Neural progenitor cell (in vitro differentiated cells): ENCODE data around the gene FANCC. TPM values are rescaled to one million over a fixed set of nuclear protein-coding genes. Genes with fewer than 3 reads are reported as not detected.

Experiments used
- DNase-seq: peaks from one replicate; pipeline ENCODE4 v3.0.0-alpha.2; 2016; ENCODE audit warnings: low spot score
- H2AFZ ChIP-seq: fragments of 200-600 bp; sonication (generic); replicated peaks from 2 replicates; pipeline ENCODE4 v1.6.1; 2016; ENCODE audit warnings: antibody characterized with exemption
- H3F3A ChIP-seq: fragments of 200-600 bp; sonication (generic); 2 replicates; pipeline ENCODE4 v1.6.1; 2016; ENCODE audit warnings: antibody characterized with exemption, low read depth
- H3K27ac ChIP-seq: fragments of 200-600 bp; sonication (generic); 2 replicates; pipeline ENCODE4 v1.5.1; 2016; ENCODE audit warnings: mild to moderate bottlenecking
- H3K27me3 ChIP-seq: fragments of 200-600 bp; sonication (generic); 2 replicates; pipeline ENCODE4 v1.6.1; 2016; ENCODE audit warnings: mild to moderate bottlenecking, moderate library complexity
- H3K36me3 ChIP-seq: fragments of 200-600 bp; sonication (generic); 2 replicates; pipeline ENCODE4 v1.5.1; 2016
- H3K4me1 ChIP-seq: fragments of 200-600 bp; sonication (generic); 2 replicates; pipeline ENCODE4 v1.6.1; 2016; ENCODE audit warnings: mixed run types
- H3K4me2 ChIP-seq: fragments of 200-600 bp; sonication (generic); 2 replicates; pipeline ENCODE4 v1.6.1; 2016
- H3K4me3 ChIP-seq: fragments of 200-600 bp; sonication (generic); 2 replicates; pipeline ENCODE4 v1.5.1; 2016
- H3K79me2 ChIP-seq: fragments of 200-600 bp; sonication (generic); 2 replicates; pipeline ENCODE4 v1.6.1; 2016; ENCODE audit warnings: low read depth
- H3K9ac ChIP-seq: fragments of 200-600 bp; sonication (generic); 2 replicates; pipeline ENCODE4 v1.6.1; 2016
- H3K9me3 ChIP-seq: fragments of 200-600 bp; sonication (generic); 2 replicates; pipeline ENCODE4 v1.5.1; 2016; ENCODE audit warnings: low read depth
- H4K20me1 ChIP-seq: fragments of 200-600 bp; sonication (generic); 2 replicates; pipeline ENCODE4 v1.6.1; 2016; ENCODE audit warnings: low read depth
- H3K27ac Mint-ChIP-seq: 3 replicates; pipeline ENCODE4 v1.8.0; 2021; ENCODE audit warnings: mixed read lengths
- H3K27me3 Mint-ChIP-seq: 2 replicates; pipeline ENCODE4 v1.8.0; 2022; ENCODE audit warnings: low read depth, mild to moderate bottlenecking, inconsistent platforms, moderate library complexity, mixed read lengths; ENCODE audit not compliant: insufficient read depth
- H3K36me3 Mint-ChIP-seq: 3 replicates; pipeline ENCODE4 v1.8.0; 2021; ENCODE audit warnings: mixed read lengths
- H3K4me1 Mint-ChIP-seq: 3 replicates; pipeline ENCODE4 v1.8.0; 2021; ENCODE audit warnings: mixed read lengths
- H3K4me3 Mint-ChIP-seq: 3 replicates; pipeline ENCODE4 v1.8.0; 2021; ENCODE audit warnings: mild to moderate bottlenecking, moderate library complexity, mixed read lengths
- H3K9me3 Mint-ChIP-seq: 3 replicates; pipeline ENCODE4 v1.8.0; 2020; ENCODE audit warnings: mixed read lengths
- EZH2 ChIP-seq: fragments of 200-600 bp; sonication (generic); IDR thresholded peaks from 2 replicates; pipeline ENCODE4 v1.6.1; 2017; ENCODE audit warnings: antibody characterized with exemption, mild to moderate bottlenecking, moderate library complexity
- EZH2phosphoT487 ChIP-seq: fragments of 200-600 bp; sonication (generic); IDR thresholded peaks from 2 replicates; pipeline ENCODE4 v1.6.1; 2017; ENCODE audit warnings: antibody characterized with exemption
- total RNA-seq: library from RNA; depleted of rRNA; stranded (reverse); fragments of >200 nt; gene quantifications from 2 replicates; pipeline ENCODE4 v1.2.3, GENCODE V29; 2015; ENCODE audit warnings: low replicate concordance
- TF ChIP-seq, protein P1 (sequence below): fragments of 200-600 bp; sonication (generic); IDR thresholded peaks from 2 replicates; pipeline ENCODE4 v1.5.1; 2017; ENCODE audit warnings: antibody characterized with exemption, mild to moderate bottlenecking

The FANCC gene
- total RNA-seq, 1 donor from 2014 or later, result 49.6 TPM

DNA sequence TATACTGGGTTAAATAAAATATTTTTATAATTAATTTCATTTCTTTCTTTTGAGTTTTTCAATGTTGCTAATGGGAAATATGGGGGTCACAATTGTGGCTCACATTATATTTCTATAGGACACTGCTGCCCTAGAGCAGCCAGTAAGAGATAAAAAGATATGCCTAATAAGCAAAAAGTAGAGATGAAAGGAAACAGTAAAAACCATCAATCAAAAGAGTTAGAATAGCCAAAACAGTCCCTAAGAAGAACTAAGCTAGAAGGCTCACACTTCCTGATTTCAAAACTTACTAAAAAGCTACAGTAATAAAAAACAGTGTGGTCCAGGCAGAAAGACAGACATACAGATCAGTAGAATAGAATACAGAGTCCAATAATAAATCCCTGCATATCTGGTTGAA lies 104.4 kb downstream of the FANCC start:
- TF ChIP-seq, protein P1, sequence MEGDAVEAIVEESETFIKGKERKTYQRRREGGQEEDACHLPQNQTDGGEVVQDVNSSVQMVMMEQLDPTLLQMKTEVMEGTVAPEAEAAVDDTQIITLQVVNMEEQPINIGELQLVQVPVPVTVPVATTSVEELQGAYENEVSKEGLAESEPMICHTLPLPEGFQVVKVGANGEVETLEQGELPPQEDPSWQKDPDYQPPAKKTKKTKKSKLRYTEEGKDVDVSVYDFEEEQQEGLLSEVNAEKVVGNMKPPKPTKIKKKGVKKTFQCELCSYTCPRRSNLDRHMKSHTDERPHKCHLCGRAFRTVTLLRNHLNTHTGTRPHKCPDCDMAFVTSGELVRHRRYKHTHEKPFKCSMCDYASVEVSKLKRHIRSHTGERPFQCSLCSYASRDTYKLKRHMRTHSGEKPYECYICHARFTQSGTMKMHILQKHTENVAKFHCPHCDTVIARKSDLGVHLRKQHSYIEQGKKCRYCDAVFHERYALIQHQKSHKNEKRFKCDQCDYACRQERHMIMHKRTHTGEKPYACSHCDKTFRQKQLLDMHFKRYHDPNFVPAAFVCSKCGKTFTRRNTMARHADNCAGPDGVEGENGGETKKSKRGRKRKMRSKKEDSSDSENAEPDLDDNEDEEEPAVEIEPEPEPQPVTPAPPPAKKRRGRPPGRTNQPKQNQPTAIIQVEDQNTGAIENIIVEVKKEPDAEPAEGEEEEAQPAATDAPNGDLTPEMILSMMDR, result no peak
- no peak for TF ChIP-seq EZH2
- Histone ChIP-seq H4K20me1 (peaks cover 11% of the 10 kb centered on the region), H2AFZ (no peak overlapping the region), H3K4me1 (peaks cover 8% of the 10 kb centered on the region), H3K27me3 (no peaks in the 10 kb centered on the region), H3K9ac (no peak overlapping the region), H3K79me2 (no peaks in the 10 kb centered on the region), H3K36me3 (no peaks in the 10 kb centered on the region), H3F3A (no peaks in the 10 kb centered on the region), H3K4me2 (no peak overlapping the region), H3K9me3 (no peaks in the 10 kb centered on the region), H3K27ac (no peak overlapping the region), H3K4me3 (no peak overlapping the region)
- no peaks in the 10 kb centered on the region for H3K36me3 Mint-ChIP-seq
- H3K4me1 Mint-ChIP-seq, result peaks cover 17% of the 10 kb centered on the region
- H3K9me3 Mint-ChIP-seq, result no peaks in the 10 kb centered on the region
- no peak overlapping the region for H3K4me3 Mint-ChIP-seq
- DNase-seq, result no peak
- no peak overlapping the region for H3K27ac Mint-ChIP-seq
- no peaks in the 10 kb centered on the region for H3K27me3 Mint-ChIP-seq

DNA sequence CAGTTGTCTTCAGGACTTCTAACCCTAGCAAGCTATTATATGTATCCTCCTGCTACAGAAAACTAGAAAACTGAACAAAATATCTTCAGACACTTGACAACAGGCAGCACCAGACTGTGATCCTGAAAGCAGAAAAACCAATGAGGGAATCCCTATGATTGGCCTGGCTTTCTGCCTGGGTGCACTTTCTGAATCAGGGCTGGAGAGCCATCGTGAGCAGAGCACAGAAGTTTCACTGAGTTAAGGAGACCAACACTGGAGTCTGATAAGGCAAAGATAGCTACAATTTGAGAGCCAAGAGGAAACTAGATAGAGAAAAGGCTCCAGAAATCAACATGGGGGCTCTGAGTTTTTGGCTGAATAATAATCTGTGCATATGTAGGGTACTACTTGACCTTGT lies 106.5 kb downstream of the FANCC start:
- Histone ChIP-seq H3K27ac (no peak overlapping the region), H3K4me3 (no peak overlapping the region), H3K4me2 (peak overlapping the region; percentile 40), H3F3A (no peaks in the 10 kb centered on the region), H3K9me3 (no peaks in the 10 kb centered on the region), H3K9ac (no peak overlapping the region), H3K36me3 (no peaks in the 10 kb centered on the region), H2AFZ (no peak overlapping the region), H4K20me1 (peaks cover 11% of the 10 kb centered on the region), H3K4me1 (peaks cover 11% of the 10 kb centered on the region), H3K27me3 (no peaks in the 10 kb centered on the region), H3K79me2 (no peaks in the 10 kb centered on the region)
- H3K36me3 Mint-ChIP-seq, result no peaks in the 10 kb centered on the region
- TF ChIP-seq EZH2phosphoT487 (no peak), EZH2 (no peak)
- peak; percentile 63 for DNase-seq
- peak overlapping the region; percentile 69 for H3K27ac Mint-ChIP-seq
- no peaks in the 10 kb centered on the region for H3K27me3 Mint-ChIP-seq
- H3K4me1 Mint-ChIP-seq, result peaks cover 31% of the 10 kb centered on the region
- H3K4me3 Mint-ChIP-seq, result no peak overlapping the region
- H3K9me3 Mint-ChIP-seq, result no peaks in the 10 kb centered on the region

DNA sequence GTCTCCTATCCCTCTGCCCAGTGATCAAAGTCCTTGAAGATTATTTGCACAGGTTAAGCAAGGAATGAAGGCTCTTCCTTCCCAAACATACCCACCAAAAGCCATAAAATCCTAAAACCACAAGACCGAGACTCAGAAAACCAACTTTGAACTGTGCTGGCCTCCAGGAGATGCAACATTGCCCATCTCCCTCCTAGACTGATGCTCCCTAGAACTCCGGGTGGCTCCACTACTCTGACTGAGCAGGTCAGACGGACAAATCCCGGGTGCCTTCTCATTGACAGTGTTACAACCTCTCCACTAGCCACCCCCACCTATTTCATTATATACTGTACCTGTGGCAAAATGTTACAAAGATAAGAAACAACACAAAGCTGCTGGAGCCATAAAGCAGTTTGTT lies 110.1 kb downstream of the FANCC start:
- TF ChIP-seq, protein P1, result no peak
- TF ChIP-seq EZH2, result no peak
- no peak for TF ChIP-seq EZH2phosphoT487
- Histone ChIP-seq H3K27ac (no peak overlapping the region), H3K79me2 (no peaks in the 10 kb centered on the region), H3K9me3 (no peaks in the 10 kb centered on the region), H2AFZ (no peak overlapping the region), H3K36me3 (no peaks in the 10 kb centered on the region), H3K27me3 (no peaks in the 10 kb centered on the region), H3F3A (no peaks in the 10 kb centered on the region), H3K4me1 (peaks cover 29% of the 10 kb centered on the region), H3K4me2 (no peak overlapping the region), H3K4me3 (no peak overlapping the region), H4K20me1 (peaks cover 11% of the 10 kb centered on the region), H3K9ac (no peak overlapping the region)
- Mint-ChIP-seq H3K9me3 (no peaks in the 10 kb centered on the region), H3K27ac (no peak overlapping the region), H3K27me3 (no peaks in the 10 kb centered on the region), H3K36me3 (no peaks in the 10 kb centered on the region), H3K4me1 (peaks cover 46% of the 10 kb centered on the region), H3K4me3 (no peak overlapping the region)
- no peak for DNase-seq

DNA sequence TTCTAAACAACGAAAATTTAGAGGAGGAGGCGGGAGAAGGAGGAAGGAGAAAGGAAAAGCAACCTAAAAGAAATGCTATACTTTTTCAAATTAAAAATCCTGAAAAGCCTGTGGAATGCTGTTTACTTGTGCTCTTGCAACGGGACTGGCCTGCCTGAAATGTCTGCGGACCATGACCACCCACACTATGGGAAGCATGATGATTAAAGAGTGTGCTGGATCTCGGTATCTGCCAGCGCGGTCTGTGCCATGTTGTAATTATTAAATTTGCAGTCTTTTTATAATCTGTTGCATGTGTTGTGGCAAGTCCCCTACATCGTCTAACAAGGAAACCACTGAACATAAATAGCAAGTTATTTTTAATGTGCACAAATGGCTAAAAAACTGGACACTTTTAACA lies 111.4 kb downstream of the FANCC start:
- H3K36me3 Mint-ChIP-seq, result no peaks in the 10 kb centered on the region
- H3K79me2 ChIP-seq, result no peaks in the 10 kb centered on the region
- peaks cover 36% of the 10 kb centered on the region for H3K4me1 ChIP-seq
- no peak overlapping the region for H3K4me3 Mint-ChIP-seq
- peaks cover 4% of the 10 kb centered on the region for H3F3A ChIP-seq
- no peaks in the 10 kb centered on the region for H3K36me3 ChIP-seq
- TF ChIP-seq, protein P1, result no peak
- TF ChIP-seq EZH2, result no peak
- no peak for TF ChIP-seq EZH2phosphoT487
- H3K4me1 Mint-ChIP-seq, result peaks cover 48% of the 10 kb centered on the region
- H3K27ac Mint-ChIP-seq, result no peak overlapping the region
- H3K9me3 ChIP-seq, result no peaks in the 10 kb centered on the region
- H3K4me3 ChIP-seq, result no peak overlapping the region
- peaks cover 8% of the 10 kb centered on the region for H4K20me1 ChIP-seq
- no peaks in the 10 kb centered on the region for H3K27me3 Mint-ChIP-seq
- H3K27me3 ChIP-seq, result no peaks in the 10 kb centered on the region
- DNase-seq, result no peak
- H3K9me3 Mint-ChIP-seq, result no peaks in the 10 kb centered on the region
- no peak overlapping the region for H3K9ac ChIP-seq
- H2AFZ ChIP-seq, result no peak overlapping the region
- H3K27ac ChIP-seq, result no peak overlapping the region
- H3K4me2 ChIP-seq, result no peak overlapping the region
